HG02642 (cell line): ENCODE measurements around the gene ZRSR2.
"Not testable (repeated sequence)": the region's sequence is repeated elsewhere in the genome, so short reads cannot be mapped to it uniquely, and the experiment has no call there.

Experiments used
- ATAC-seq: cut with Tn5 transposase; IDR thresholded peaks from one replicate; pipeline ENCODE4 v1.9.1; 2021; ENCODE audit warnings: mild to moderate bottlenecking; ENCODE audit not compliant: unreplicated experiment, poor library complexity

The ZRSR2 gene

GRCh38 chrX:15789979-15790768 is at the start of gene ZRSR2:
TSS of gene ZRSR2 (plus strand) at chrX:15790484. CDS start at chrX:15790496, 12 bp downstream.
- ATAC-seq: peak; percentile 95

GRCh38 chrX:15744181-15744867 is 46.0 kb upstream of the ZRSR2 start:
- no peak for ATAC-seq

GRCh38 chrX:15745179-15745578 is 45.1 kb upstream of the ZRSR2 start:
- ATAC-seq: no peak

- ATAC-seq: not testable (repeated sequence)
Measured at GRCh38 chrX:15746651-15747050, 43.6 kb upstream of the ZRSR2 start.

GRCh38 chrX:15747626-15748173 is 42.6 kb upstream of the ZRSR2 start:
- ATAC-seq: no peak

GRCh38 chrX:15748841-15749240 is 41.4 kb upstream of the ZRSR2 start:
- no peak for ATAC-seq

- ATAC-seq: peak; percentile 83
Measured at GRCh38 chrX:15749642-15750610, 40.4 kb upstream of the ZRSR2 start.

GRCh38 chrX:15750611-15751154 is 39.6 kb upstream of the ZRSR2 start:
- no peak for ATAC-seq

- no peak for ATAC-seq
Measured at GRCh38 chrX:15751155-15751819, 39.0 kb upstream of the ZRSR2 start.

- ATAC-seq: no peak
Measured at GRCh38 chrX:15755091-15755490, 35.2 kb upstream of the ZRSR2 start.

- no peak for ATAC-seq
Measured at GRCh38 chrX:15758140-15758539, 32.1 kb upstream of the ZRSR2 start.

- not testable (repeated sequence) for ATAC-seq
Measured at GRCh38 chrX:15759886-15760285, 30.4 kb upstream of the ZRSR2 start.

GRCh38 chrX:15761564-15762191 is 28.6 kb upstream of the ZRSR2 start:
- no peak for ATAC-seq

GRCh38 chrX:15769300-15769954 is 20.9 kb upstream of the ZRSR2 start:
- no peak for ATAC-seq

- peak; percentile 91 for ATAC-seq
Measured at GRCh38 chrX:15781961-15782699, 8.2 kb upstream of the ZRSR2 start.

GRCh38 chrX:15785176-15785750 is 5.0 kb upstream of the ZRSR2 start:
- ATAC-seq: no peak

GRCh38 chrX:15786915-15787314 is 3.4 kb upstream of the ZRSR2 start:
- ATAC-seq: no peak
